Neuronal stem cell (in vitro differentiated cells): ENCODE measurements around the gene OLFM1.
A peak's percentile ranks its signal among the peaks of the same experiment; 100 is the strongest.

ENCODE experiments used
- DNase-seq: peaks from one replicate; pipeline ENCODE4 v3.0.0-alpha.2; 2013; ENCODE audit warnings: low spot score
- H2AFZ ChIP-seq: one replicate; pipeline ENCODE4 v1.6.1; 2013; ENCODE audit warnings: mild to moderate bottlenecking, low read length, inconsistent platforms
- H2AK5ac ChIP-seq: 2 replicates; pipeline ENCODE4 v1.6.1; 2013; ENCODE audit warnings: low read depth, mild to moderate bottlenecking, inconsistent platforms, low read length, moderate library complexity, mixed read lengths
- H2BK120ac ChIP-seq: 2 replicates; pipeline ENCODE4 v1.6.1; 2013; ENCODE audit warnings: low read depth, mild to moderate bottlenecking, inconsistent platforms, low read length, moderate library complexity, mixed read lengths
- H2BK12ac ChIP-seq: one replicate; pipeline ENCODE4 v1.6.1; 2013; ENCODE audit warnings: low read length, inconsistent platforms
- H2BK15ac ChIP-seq: 2 replicates; pipeline ENCODE4 v1.6.1; 2013; ENCODE audit warnings: mild to moderate bottlenecking, low read length, inconsistent platforms, mixed read lengths
- H2BK5ac ChIP-seq: one replicate; pipeline ENCODE4 v1.6.1; 2013; ENCODE audit warnings: inconsistent platforms, mild to moderate bottlenecking, low read length, moderate library complexity
- H3K14ac ChIP-seq: one replicate; pipeline ENCODE4 v1.6.1; 2013; ENCODE audit warnings: low read length, inconsistent platforms
- H3K18ac ChIP-seq: 2 replicates; pipeline ENCODE4 v1.6.1; 2013; ENCODE audit warnings: low read length, inconsistent platforms
- H3K23ac ChIP-seq: 2 replicates; pipeline ENCODE4 v1.6.1; 2013; ENCODE audit warnings: low read depth, mild to moderate bottlenecking, mixed read lengths, low read length, inconsistent platforms; ENCODE audit not compliant: poor library complexity
- H3K27ac ChIP-seq: replicated peaks from 3 replicates; pipeline ENCODE4 v1.5.1; 2013; ENCODE audit warnings: low read length, inconsistent platforms
- H3K27me3 ChIP-seq, 3 experiments: 2 replicates each; pipeline ENCODE4 v1.6.1; 2013; ENCODE audit warnings: low read length in 3 of 3, mild to moderate bottlenecking in 2 of 3, inconsistent platforms in 1 of 3, low read depth in 1 of 3, mixed read lengths in 1 of 3, moderate library complexity in 1 of 3; ENCODE audit not compliant: control insufficient read depth in 3 of 3, insufficient read depth in 3 of 3
- H3K36me3 ChIP-seq, 2 donors: replicated peaks in 1 of 2; 2 replicates each; pipeline ENCODE4 v1.6.1; 2013; ENCODE audit warnings: low read length in 2 of 2; ENCODE audit not compliant: control insufficient read depth in 2 of 2, insufficient read depth in 2 of 2
- H3K4ac ChIP-seq: 2 replicates; pipeline ENCODE4 v1.6.1; 2013; ENCODE audit warnings: inconsistent platforms, mild to moderate bottlenecking, low read length, moderate library complexity
- H3K4me1 ChIP-seq, 2 donors: 1 replicate in 1 of 2; 2 replicates in 1 of 2; pipeline ENCODE4 v1.6.1; 2013; ENCODE audit warnings: low read length in 2 of 2, low read depth in 1 of 2; ENCODE audit not compliant: control insufficient read depth in 2 of 2, insufficient read depth in 1 of 2
- H3K4me2 ChIP-seq: one replicate; pipeline ENCODE4 v1.6.1; 2013; ENCODE audit warnings: mild to moderate bottlenecking, low read length, inconsistent platforms; ENCODE audit not compliant: insufficient read depth, poor library complexity, severe bottlenecking
- H3K4me3 ChIP-seq, 2 donors: 2 replicates each; pipeline ENCODE4 v1.5.1; 2013; ENCODE audit warnings: low read length in 2 of 2, mild to moderate bottlenecking in 2 of 2, inconsistent platforms in 1 of 2, moderate library complexity in 1 of 2
- H3K79me1 ChIP-seq: one replicate; pipeline ENCODE4 v1.6.1; 2013; ENCODE audit warnings: low read depth, mild to moderate bottlenecking, inconsistent platforms, low read length, moderate library complexity
- H3K9ac ChIP-seq: one replicate; pipeline ENCODE4 v1.6.1; 2013; ENCODE audit warnings: mild to moderate bottlenecking, low read depth, low read length, inconsistent platforms; ENCODE audit not compliant: poor library complexity
- H3K9me3 ChIP-seq, 2 donors: replicated peaks in 1 of 2; 2 replicates each; pipeline versions ENCODE3 to v1.6.1; 2013; ENCODE audit warnings: low read length in 2 of 2, mild to moderate bottlenecking in 2 of 2, inconsistent platforms in 1 of 2, low read depth in 1 of 2, mixed read lengths in 1 of 2, moderate library complexity in 1 of 2; ENCODE audit not compliant: control insufficient read depth in 2 of 2, insufficient read depth in 1 of 2
- H4K8ac ChIP-seq: one replicate; pipeline ENCODE4 v1.6.1; 2013; ENCODE audit warnings: low read depth, mild to moderate bottlenecking, inconsistent platforms, low read length, moderate library complexity
- H4K91ac ChIP-seq: one replicate; pipeline ENCODE4 v1.6.1; 2013; ENCODE audit warnings: low read length, low read depth, mild to moderate bottlenecking, inconsistent platforms; ENCODE audit not compliant: poor library complexity
- WGBS, 2 donors: extraction: QIAGEN DNeasy Blood & Tissue Kit; methylation state at CpG; one replicate each; pipeline ENCODE4 v1.1.7; 2013; ENCODE audit warnings: missing lambda C conversion rate in 2 of 2, mixed read lengths in 1 of 2; ENCODE audit not compliant: insufficient read length in 2 of 2, insufficient replicate concordance in 1 of 2; ENCODE audit errors: extremely low coverage in 2 of 2; 5-methylcytosine and 5-hydroxymethylcytosine counted together

Gene OLFM1

DNA sequence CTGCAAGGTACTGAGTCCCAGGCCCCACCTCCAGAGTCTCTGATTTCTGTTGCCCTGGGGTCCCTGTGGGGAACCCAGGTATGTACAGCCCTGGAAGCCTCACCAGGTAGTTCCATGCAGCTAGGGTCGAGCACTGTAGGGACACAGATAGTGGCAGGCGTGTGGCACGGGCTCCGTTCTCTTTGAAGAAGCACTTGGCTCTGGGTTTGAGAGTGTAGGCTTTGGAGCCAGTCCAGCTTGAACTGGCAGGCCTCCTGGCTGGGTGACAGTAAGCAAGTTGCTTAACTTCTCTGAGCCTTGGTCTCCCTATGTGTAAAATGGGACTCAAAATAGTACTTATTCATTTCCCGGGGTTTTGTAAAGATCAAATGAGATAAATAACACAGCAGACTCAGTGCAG, 5.6 kb downstream of the OLFM1 start:
- Histone ChIP-seq H4K8ac (no peak overlapping the region), H3K4me1 (peaks cover 0 to 2% of the 10 kb centered on the region in 2 donors), H3K27ac (no peak overlapping the region), H2BK15ac (no peak overlapping the region), H3K79me1 (no peaks in the 10 kb centered on the region), H3K4me3 (no peak overlapping the region), H3K27me3 (peaks cover 13 to 29% (median 23%) of the 10 kb centered on the region in 3 experiments), H3K23ac (no peak overlapping the region), H4K91ac (no peak overlapping the region), H3K18ac (no peak overlapping the region), H3K4me2 (no peak overlapping the region), H3K36me3 (no peaks in the 10 kb centered on the region), H3K14ac (no peak overlapping the region), H2BK120ac (no peak overlapping the region), H2AK5ac (no peak overlapping the region), H3K4ac (no peak overlapping the region), H3K9me3 (peaks cover 0 to 6% of the 10 kb centered on the region in 2 donors), H3K9ac (no peak overlapping the region), H2BK12ac (no peak overlapping the region), H2AFZ (no peak overlapping the region), H2BK5ac (no peak overlapping the region)
- no peak for DNase-seq
- no CpG with 5 or more reads among the region's 5 CpGs for WGBS, 2 donors

DNA sequence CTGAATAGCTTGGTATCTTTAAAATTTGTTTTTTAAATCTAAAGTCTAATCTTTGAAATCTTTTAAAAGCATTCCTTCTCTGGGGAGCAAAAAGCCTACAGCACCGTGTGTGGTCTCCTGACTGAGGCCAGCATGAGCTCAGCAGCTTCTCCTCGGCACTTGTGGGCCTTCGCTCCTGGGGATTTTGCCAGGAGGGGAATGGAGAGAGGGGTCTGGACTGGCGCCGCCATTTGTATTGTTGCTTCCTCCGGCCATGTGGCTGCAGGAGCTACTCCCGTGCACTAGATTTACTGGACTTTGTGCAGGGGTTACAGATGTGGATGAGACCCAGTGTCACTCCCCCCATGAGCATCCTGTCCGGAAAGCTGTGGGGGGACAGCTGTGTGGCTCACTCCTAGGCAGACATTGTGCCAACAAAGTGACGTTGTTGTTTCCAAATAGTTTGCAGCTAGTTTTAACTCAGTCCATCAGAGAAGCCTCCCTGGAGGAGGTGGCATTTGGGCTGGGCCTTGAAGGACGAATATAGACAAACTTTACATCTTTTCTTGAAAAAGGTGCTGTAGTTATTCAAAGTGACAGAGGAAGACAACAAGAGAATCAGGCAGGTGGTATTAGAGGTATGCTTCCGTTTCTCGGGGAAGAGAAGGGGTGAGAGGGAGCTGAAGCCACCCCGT, 6.6 kb downstream of the OLFM1 start:
- Histone ChIP-seq H3K4ac (no peak overlapping the region), H3K27me3 (peaks cover 4 to 19% (median 13%) of the 10 kb centered on the region in 3 experiments), H3K9ac (no peak overlapping the region), H2BK5ac (no peak overlapping the region), H2BK120ac (no peak overlapping the region), H3K4me2 (no peak overlapping the region), H3K36me3 (no peaks in the 10 kb centered on the region), H3K18ac (no peak overlapping the region), H3K79me1 (no peaks in the 10 kb centered on the region), H3K23ac (no peak overlapping the region), H2BK15ac (no peak overlapping the region), H2AK5ac (no peak overlapping the region), H2BK12ac (no peak overlapping the region), H3K4me3 (no peak overlapping the region), H3K4me1 (peaks cover 0 to 2% of the 10 kb centered on the region in 2 donors), H4K8ac (no peak overlapping the region), H3K27ac (no peak overlapping the region), H2AFZ (no peak overlapping the region), H3K9me3 (peaks cover 0 to 6% of the 10 kb centered on the region in 2 donors), H3K14ac (no peak overlapping the region), H4K91ac (no peak overlapping the region)
- WGBS, 2 donors: no CpG with 5 or more reads among the region's 13 CpGs
- no peak for DNase-seq

DNA sequence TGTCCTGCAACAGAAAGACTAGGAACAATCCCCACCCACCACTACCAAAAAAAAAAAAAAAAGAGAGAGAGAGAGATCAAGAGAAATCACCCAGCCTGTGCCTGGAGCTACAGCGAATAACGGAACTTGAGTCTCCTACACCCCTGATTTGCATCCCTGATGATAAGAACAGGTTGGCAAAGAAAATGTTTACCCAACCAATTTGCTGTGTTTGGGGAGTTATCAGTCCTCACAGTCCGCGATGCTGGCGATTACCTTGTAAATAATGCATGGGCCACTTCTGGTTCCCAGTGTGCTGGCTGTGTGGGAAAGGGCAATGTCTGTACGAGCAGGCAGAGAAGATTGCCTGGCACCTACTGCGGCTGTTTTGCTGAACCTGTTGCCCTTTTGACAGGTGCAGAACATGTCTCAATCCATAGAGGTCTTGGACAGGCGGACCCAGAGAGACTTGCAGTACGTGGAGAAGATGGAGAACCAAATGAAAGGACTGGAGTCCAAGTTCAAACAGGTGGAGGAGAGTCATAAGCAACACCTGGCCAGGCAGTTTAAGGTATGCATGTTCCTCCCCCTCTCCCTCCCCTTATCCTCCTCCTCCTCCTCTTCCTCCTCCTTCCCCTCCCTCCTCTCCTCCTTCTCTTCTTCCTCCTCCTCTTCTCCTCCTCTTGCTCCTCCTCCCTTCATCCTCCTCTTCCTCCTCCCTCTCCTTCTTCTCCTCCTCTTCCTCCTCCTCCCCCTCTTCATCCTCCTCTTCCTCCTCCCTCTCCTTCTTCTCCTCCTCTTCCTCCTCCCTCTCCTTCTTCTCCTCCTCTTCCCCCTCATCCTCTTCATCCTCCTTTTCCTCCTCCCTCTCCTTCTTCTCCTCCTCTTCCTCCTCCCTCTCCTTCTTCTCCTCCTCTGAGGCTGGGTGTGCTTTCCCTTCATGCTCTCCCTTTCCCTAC, 8.3 kb downstream of the OLFM1 start:
- no peak overlapping the region for H3K4ac ChIP-seq
- peak overlapping the region; percentile 18 for H3K9ac ChIP-seq
- no peak overlapping the region for H2BK120ac ChIP-seq
- H3K18ac ChIP-seq: no peak overlapping the region
- H2BK15ac ChIP-seq: no peak overlapping the region
- H3K23ac ChIP-seq: no peak overlapping the region
- H4K8ac ChIP-seq: no peak overlapping the region
- H4K91ac ChIP-seq: no peak overlapping the region
- peaks cover 0 to 6% of the 10 kb centered on the region in 2 donors for H3K9me3 ChIP-seq
- H2BK12ac ChIP-seq: no peak overlapping the region
- peaks cover 0 to 2% of the 10 kb centered on the region in 2 donors for H3K4me1 ChIP-seq
- no peak overlapping the region for H2AK5ac ChIP-seq
- H2BK5ac ChIP-seq: no peak overlapping the region
- no peaks in the 10 kb centered on the region for H3K36me3 ChIP-seq
- H3K4me3 ChIP-seq: no peak overlapping the region
- WGBS, 2 donors: no CpG with 5 or more reads among the region's 9 CpGs
- DNase-seq: no peak
- H3K4me2 ChIP-seq: no peak overlapping the region
- H2AFZ ChIP-seq: no peak overlapping the region
- H3K14ac ChIP-seq: no peak overlapping the region
- peaks cover 0 to 4% (median 0%) of the 10 kb centered on the region in 3 experiments for H3K27me3 ChIP-seq
- H3K79me1 ChIP-seq: no peaks in the 10 kb centered on the region
- no peak overlapping the region for H3K27ac ChIP-seq

DNA sequence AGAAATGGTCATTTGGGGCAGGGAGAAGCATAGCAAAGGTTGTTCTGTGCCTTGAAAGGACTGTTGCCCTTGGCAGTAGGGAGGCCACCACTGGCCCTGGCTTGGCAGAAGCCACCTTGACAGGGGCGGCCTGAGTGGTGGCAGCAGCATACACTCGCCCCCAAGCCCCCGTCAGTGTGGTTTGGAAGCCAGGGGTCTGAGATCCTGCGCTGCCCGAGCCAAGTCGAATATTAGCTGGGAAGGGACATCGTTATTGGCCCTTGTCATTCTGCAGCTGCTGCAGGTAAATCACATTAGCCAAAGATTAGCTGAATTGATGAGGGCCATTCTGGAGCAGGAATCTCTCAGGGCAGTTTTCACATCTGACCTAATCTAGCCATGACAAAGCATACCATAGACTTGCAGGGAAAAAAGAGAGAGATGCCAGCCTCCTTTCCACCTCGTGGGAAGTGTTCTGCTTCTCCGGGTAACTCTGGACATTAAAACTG, 9.0 kb downstream of the OLFM1 start:
- no peak overlapping the region for H2BK120ac ChIP-seq
- no peak overlapping the region for H3K27ac ChIP-seq
- DNase-seq: no peak
- peaks cover 0 to 3% of the 10 kb centered on the region in 2 donors for H3K9me3 ChIP-seq
- no peak overlapping the region for H3K18ac ChIP-seq
- H3K4me1 ChIP-seq: peaks cover 0 to 1% of the 10 kb centered on the region in 2 donors
- no peak overlapping the region for H2BK5ac ChIP-seq
- no peak overlapping the region for H3K14ac ChIP-seq
- H3K36me3 ChIP-seq: no peaks in the 10 kb centered on the region
- H2AFZ ChIP-seq: no peak overlapping the region
- no peak overlapping the region for H2AK5ac ChIP-seq
- H2BK12ac ChIP-seq: no peak overlapping the region
- H3K79me1 ChIP-seq: no peaks in the 10 kb centered on the region
- WGBS, 2 donors: no CpG with 5 or more reads among the region's 9 CpGs
- H3K4ac ChIP-seq: no peak overlapping the region
- H4K8ac ChIP-seq: no peak overlapping the region
- no peak overlapping the region for H3K9ac ChIP-seq
- peaks cover 0 to 2% (median 0%) of the 10 kb centered on the region in 3 experiments for H3K27me3 ChIP-seq
- no peak overlapping the region for H3K4me3 ChIP-seq
- no peak overlapping the region for H4K91ac ChIP-seq
- H2BK15ac ChIP-seq: no peak overlapping the region
- H3K23ac ChIP-seq: no peak overlapping the region
- H3K4me2 ChIP-seq: no peak overlapping the region
